Right lobe of liver (tissue), 6 donors: ENCODE data around the gene PRDX6. TPM values are rescaled to one million over a fixed set of nuclear protein-coding genes. Genes with fewer than 3 reads are reported as not detected.

Source experiments
- ATAC-seq, 4 donors: fragments of 200-7000 bp; cut with Tn5 transposase; one replicate each; pipeline ENCODE4 v1.9.1; 2020; ENCODE audit warnings: mild to moderate bottlenecking in 4 of 4, moderate library complexity in 4 of 4
- DNase-seq, 3 donors: peaks; one replicate each; pipeline ENCODE4 v3.0.0-alpha.2; 2020
- H3K27ac ChIP-seq, 3 donors: fragments of 200-600 bp; one replicate each; pipeline ENCODE4 v1.8.0; 2022
- H3K27me3 ChIP-seq, 2 donors: fragments of 200-600 bp; one replicate each; pipeline ENCODE4 v1.8.0; 2022
- H3K36me3 ChIP-seq, 4 donors: fragments of 200-600 bp; sonication (generic) in 1 of 4; one replicate each; pipeline versions ENCODE4 v1.5.1 to v1.8.0; 2017 to 2022; ENCODE audit warnings: control low read depth in 1 of 4
- H3K4me1 ChIP-seq, 4 donors: fragments of 200-600 bp; sonication (generic) in 1 of 4; one replicate each; pipeline versions ENCODE4 v1.5.1 to v1.8.0; 2017 to 2022; ENCODE audit warnings: control low read depth in 1 of 4
- H3K4me3 ChIP-seq, 3 donors: fragments of 200-600 bp; one replicate each; pipeline ENCODE4 v1.8.0; 2022
- H3K9me3 ChIP-seq, 4 donors: fragments of 200-600 bp; sonication (generic) in 1 of 4; one replicate each; pipeline versions ENCODE4 v1.5.1 to v1.8.0; 2017 to 2022; ENCODE audit warnings: control low read depth in 1 of 4
- CTCF ChIP-seq, 4 donors: fragments of 200-600 bp in 3 of 4; fragments of 450-650 bp in 1 of 4; IDR thresholded peaks; one replicate each; pipeline versions ENCODE4 v1.5.1 to v1.8.0; 2016 to 2022; ENCODE audit warnings: antibody characterized with exemption in 4 of 4, mild to moderate bottlenecking in 2 of 4
- POLR2A ChIP-seq: fragments of 450-650 bp; IDR thresholded peaks from one replicate; pipeline ENCODE4 v1.6.1; 2017; ENCODE audit warnings: antibody characterized with exemption, mild to moderate bottlenecking
- WGBS: methylation state at CpG from one replicate; pipeline ENCODE4 v1.1.6; 2018; ENCODE audit warnings: low coverage, low lambda C conversion rate; ENCODE audit not compliant: insufficient coverage; ENCODE audit errors: missing lambda C conversion rate; 5-methylcytosine and 5-hydroxymethylcytosine counted together
- intact Hi-C, 2 donors: fragments of 100-400 bp; cut with DNase I; formaldehyde crosslinking; loops; one replicate each; pipeline versions ENCODE4 v1.11.2 to v1.14.1; 2022
- total RNA-seq, 6 experiments: library from RNA; depleted of rRNA in 2 of 6; stranded (reverse); fragments of >200 nt in 2 of 6; fragmentation: NEBNext Ultra II Directional in 3 of 6; extraction: Animal tissue kit (Norgen Biotek cat#: 25700) in 3 of 6; gene quantifications; one replicate each; pipeline versions ENCODE4 v1.1.0 to v1.2.4, GENCODE V29; 2016 to 2023
- donor health status: DM: no; HTN: yes; CAD: no.
- donor health status: DM: no; HTN: no; CAD: no.
- donor health status: DM: no; HTN: no; CAD: no.
- donor health status: DM: no; HTN: yes; CAD: no.
- donor health status: DM: no; HTN: yes; CAD: no.

The PRDX6 gene
- total RNA-seq, 6 experiments from 2014 or later, result 213 to 552 (median 407) TPM

GRCh38 chr1:173529106-173529505 lies 52.0 kb downstream of the PRDX6 start:
- Histone ChIP-seq H3K9me3 (no peaks in the 10 kb centered on the region), H3K4me1 (peaks cover 0 to 19% (median 6%) of the 10 kb centered on the region in 4 donors), H3K27ac (no peak overlapping the region), H3K4me3 (no peak overlapping the region), H3K27me3 (no peaks in the 10 kb centered on the region), H3K36me3 (no peaks in the 10 kb centered on the region)
- 81% methylated on average over 4 of the region's 4 CpGs for WGBS
- DNase-seq (no peak), ATAC-seq (no peak)
- TF ChIP-seq CTCF (IDR thresholded peaks at IDR 0.05) (no peak), POLR2A (no peak)
- intact Hi-C loops, result no loop called here

- ATAC-seq (no peak), DNase-seq (no peak)
- Histone ChIP-seq H3K27ac (no peak overlapping the region), H3K36me3 (no peaks in the 10 kb centered on the region), H3K9me3 (no peaks in the 10 kb centered on the region), H3K27me3 (no peaks in the 10 kb centered on the region), H3K4me3 (no peak overlapping the region), H3K4me1 (peaks cover 0 to 18% (median 6%) of the 10 kb centered on the region in 4 donors)
- intact Hi-C loops, result no loop called here
- TF ChIP-seq CTCF (IDR thresholded peaks at IDR 0.05) (no peak), POLR2A (no peak)
- 72% methylated on average over 3 of the region's 4 CpGs for WGBS
These were observed 53.9 kb downstream of the PRDX6 start for GRCh38 chr1:173530795-173531693.

GRCh38 chr1:173532237-173532636 lies 55.1 kb downstream of the PRDX6 start:
- peaks cover 0 to 9% (median under 1%) of the 10 kb centered on the region in 4 donors for H3K4me1 ChIP-seq
- no peaks in the 10 kb centered on the region for H3K36me3 ChIP-seq
- no peaks in the 10 kb centered on the region for H3K9me3 ChIP-seq
- intact Hi-C loops, result no loop called here
- H3K27me3 ChIP-seq, result no peaks in the 10 kb centered on the region
- no peak overlapping the region for H3K4me3 ChIP-seq
- no peak for DNase-seq
- H3K27ac ChIP-seq, result peak overlapping the region in 1 of 3 donors; percentile 3
- TF ChIP-seq POLR2A (no peak), CTCF (IDR thresholded peaks at IDR 0.05) (no peak)
- peak; percentile 50 to 74 (median 66) for ATAC-seq

- Histone ChIP-seq H3K4me3 (no peak overlapping the region), H3K9me3 (no peaks in the 10 kb centered on the region), H3K4me1 (no peaks in the 10 kb centered on the region), H3K27me3 (no peaks in the 10 kb centered on the region), H3K27ac (no peak overlapping the region), H3K36me3 (no peaks in the 10 kb centered on the region)
- no peak for TF ChIP-seq CTCF (IDR thresholded peaks at IDR 0.05)
- no peak for TF ChIP-seq POLR2A
- intact Hi-C loops, result no loop called here
- no peak for ATAC-seq
- DNase-seq, result no peak
These were observed 59.1 kb downstream of the PRDX6 start for GRCh38 chr1:173536223-173536622.

Other genes starting within 250 kb of the PRDX6 start
- gene SLC9C2, start 125.7 kb downstream of the PRDX6 start, total RNA-seq, result not detected
- not detected for gene TEX50, start 158.0 kb downstream of the PRDX6 start, total RNA-seq
- under 1 TPM in 1 of 6 experiments, not detected in 5; 0.15 TPM for gene ANKRD45, start 192.5 kb downstream of the PRDX6 start, total RNA-seq
- 10 to 100 TPM in 5 of 6 experiments, 1 to 10 TPM in 1; 9.2 to 15.5 (median 12.5) TPM for gene KLHL20, start 237.6 kb downstream of the PRDX6 start, total RNA-seq